Stimulated activated CD8-positive, alpha-beta memory T cell treated with anti-CD3 and anti-CD28 coated beads, Interleukin-12 subunit alpha, Interleukin-12 subunit beta, amount 100 ng/mL, for 24 hours (primary cell): ENCODE measurements around the gene PDZD8.
"Not testable (repeated sequence)": the region's sequence is repeated elsewhere in the genome, so short reads cannot be mapped to it uniquely, and the experiment has no call there.

ENCODE experiments used
- DNase-seq: peaks from one replicate; pipeline ENCODE4 v3.0.0-alpha.2; 2020; ENCODE audit errors: extremely low read depth

PDZD8 gene

GRCh38 chr10:117254774-117255735, 120.2 kb downstream of the PDZD8 start:
- DNase-seq: no peak

GRCh38 chr10:117254338-117254737, 120.9 kb downstream of the PDZD8 start:
- DNase-seq: no peak

DNA sequence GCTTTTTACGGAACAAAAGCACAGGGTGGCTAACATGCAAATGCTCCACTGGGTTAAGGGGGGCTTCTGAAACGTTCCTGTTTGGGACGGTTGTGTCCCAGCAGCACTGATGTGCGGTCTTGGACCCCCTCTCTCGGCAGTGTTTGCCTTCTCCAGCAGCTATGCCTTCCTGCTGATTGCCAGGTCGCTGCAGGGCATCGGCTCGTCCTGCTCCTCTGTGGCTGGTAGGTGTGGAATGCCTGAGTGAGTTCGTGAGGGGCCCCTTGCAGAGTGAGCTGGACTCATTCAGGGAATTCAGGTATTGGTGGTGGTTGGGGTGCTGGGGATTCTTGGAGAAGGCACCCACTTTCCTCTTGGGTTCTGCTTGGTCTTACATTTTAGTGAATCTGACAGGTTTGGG, 121.3 kb downstream of the PDZD8 start:
- no peak for DNase-seq

GRCh38 chr10:117250411-117250810, 124.8 kb downstream of the PDZD8 start:
- no peak for DNase-seq

DNA sequence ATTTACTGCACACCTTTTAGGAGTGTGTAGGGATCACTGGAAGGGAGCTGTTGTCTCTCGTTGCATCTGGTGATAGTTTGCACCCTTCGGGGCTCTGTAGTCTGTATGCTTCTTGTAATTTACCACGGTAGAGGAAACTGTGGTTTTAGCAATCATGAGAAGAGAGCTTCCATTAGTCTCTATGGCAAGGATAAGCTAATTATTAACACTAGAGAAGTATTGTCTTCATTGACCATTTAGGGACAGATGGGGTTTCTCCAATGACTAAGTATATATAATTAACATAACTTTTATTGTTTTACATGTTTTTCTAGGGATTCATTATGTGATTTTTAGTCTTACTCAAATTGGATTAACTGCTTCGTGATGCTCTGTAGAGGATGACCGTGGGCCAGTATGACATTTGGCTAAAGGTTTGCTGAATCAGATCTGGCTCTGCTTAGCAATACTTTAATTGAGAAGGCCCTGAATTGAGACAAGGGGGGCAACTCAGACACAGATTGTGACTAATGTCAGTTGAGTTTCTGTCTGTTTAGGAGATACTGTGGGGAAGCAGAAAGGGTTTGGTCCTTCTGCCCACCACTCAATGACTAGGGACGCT, 125.6 kb downstream of the PDZD8 start:
- DNase-seq: no peak

DNA sequence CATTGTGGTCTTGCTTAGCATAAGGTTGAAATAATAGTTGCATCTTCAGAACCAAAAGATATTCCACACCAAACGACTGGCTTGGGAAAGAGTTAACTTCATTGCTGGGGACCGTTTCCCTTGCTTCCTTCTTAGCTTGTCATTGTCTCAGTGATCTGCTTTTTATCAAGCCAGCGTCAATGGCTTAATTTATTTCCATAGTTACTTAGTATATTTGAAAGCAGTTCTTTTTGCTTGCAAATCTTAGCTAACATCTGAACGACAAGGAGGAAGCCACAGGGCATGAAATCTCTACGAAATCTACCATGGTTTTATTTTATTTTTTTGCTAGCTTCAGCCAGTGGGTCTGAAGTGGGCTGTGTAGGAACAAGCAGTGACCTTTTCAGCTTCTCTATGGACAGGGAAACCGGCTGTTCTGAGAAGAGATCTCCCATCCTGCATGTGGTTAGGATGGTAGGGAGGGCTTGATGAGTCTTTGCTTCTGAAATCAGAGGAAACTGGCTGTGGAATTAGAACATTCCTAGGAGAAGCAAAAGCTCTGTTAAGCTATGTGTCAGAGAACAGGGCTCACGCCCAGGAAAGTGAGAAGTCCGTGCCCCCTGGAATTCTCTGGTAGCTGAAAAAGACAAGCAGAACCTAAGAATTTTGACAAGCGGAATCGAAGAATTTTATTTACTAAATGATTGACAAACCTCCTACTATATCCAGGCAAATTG, 126.3 kb downstream of the PDZD8 start:
- DNase-seq: no peak

DNA sequence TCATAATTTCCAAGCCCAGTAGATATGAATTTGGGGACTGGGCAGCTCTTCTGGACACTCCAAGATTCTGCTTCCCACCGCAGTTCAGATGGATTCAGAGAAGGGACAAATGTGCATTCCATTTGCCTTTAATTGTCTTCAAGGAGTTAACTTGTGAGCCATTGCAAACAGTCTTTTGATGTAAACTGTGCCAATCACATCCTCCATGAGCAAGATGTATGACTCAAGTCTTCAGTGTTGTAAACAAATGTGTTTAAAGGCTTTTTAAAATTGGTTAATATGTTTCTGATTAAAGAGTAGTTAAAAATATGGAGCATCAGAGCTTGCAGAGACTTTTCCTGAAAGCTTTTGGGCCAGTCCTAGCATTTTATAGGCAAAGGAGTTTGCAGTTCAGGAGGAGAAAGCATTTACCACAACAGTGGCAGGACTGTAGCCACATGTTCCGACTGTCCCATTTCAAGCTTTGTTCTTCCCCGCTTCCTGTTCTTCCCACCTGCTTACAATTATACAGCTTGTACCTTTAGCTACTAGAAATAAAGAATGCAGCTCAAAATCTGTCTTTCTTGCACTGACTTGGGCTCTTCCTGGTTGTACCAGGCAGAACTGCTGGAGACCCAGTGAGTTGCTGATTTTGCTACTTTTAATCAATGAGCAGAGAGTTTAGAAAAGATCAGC, 128.1 kb downstream of the PDZD8 start:
- no peak for DNase-seq

GRCh38 chr10:117242463-117242832, 132.8 kb downstream of the PDZD8 start:
- no peak for DNase-seq

- DNase-seq: no peak
Measured at GRCh38 chr10:117241541-117242462, 133.4 kb downstream of the PDZD8 start.

GRCh38 chr10:117240621-117241529, 134.4 kb downstream of the PDZD8 start, which contains the start of gene SLC18A2:
SLC18A2 (plus strand) TSS chr10:117241114; CDS start chr10:117241694, 580 bp downstream.
- no peak for DNase-seq

DNA sequence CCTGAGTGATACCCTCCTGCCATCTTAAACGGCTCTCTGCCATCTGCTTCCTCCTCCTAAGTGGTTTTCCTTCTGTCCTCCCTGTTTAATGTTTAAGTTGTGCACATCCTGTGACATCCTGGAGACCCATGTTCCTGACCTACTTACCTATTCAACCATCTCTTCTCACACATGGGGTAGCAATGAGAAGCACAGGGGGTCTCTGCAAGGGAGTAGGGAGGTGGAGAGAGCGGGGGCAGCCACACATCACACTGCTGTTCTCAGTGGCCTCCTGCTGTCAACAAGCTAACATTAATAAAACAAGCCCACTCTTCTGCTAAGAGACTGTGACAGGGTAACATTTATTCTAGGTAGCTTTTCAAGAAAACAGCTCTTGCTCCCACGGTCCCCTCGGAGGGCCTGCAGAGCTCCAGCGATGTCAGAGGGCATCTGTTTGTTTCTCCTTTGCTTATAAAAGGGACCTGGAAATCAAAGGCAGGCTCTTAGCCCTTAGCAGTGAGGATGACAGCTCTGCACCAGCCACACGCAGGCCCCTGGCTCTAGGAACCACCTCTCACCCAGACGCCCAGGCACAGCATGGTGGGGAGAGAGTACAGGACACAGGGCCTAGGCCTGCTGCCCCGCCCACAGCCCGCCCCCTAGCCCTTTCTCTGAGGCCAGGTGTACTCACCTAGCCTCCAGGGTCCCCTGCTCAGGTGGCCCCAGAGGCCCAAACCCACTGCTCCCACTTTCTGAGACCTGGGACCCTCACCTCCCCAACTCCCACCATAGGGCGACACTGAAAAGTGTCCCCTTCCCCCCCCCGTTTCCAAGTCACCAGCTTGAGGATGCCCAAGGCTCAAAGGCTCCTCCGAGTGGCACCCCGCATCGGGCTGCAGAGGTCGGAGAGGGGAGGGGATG, 135.3 kb downstream of the PDZD8 start:
- DNase-seq: no peak

DNA sequence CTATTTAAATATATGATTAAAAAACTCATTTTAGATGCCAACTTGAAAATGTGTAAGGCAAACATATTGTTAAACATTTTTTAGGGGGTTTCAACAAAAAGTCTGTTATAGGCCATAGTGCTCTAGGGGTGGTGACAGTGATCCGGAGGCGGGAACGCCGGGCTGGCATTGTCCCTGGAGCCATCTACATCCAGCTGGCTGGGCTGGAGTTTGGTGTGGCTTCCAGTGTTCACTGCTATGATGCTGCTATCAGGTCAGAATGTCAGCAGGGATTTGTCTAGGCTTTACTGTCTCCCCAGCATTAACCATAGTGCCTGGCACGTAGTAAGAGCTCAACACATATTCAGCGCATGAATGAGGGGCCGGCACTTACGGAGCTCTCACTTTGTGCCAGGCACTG, 136.2 kb downstream of the PDZD8 start:
- no peak for DNase-seq

- DNase-seq: no peak
Measured at GRCh38 chr10:117237401-117237991, 137.7 kb downstream of the PDZD8 start.

- DNase-seq: not testable (repeated sequence)
Measured at GRCh38 chr10:117230107-117230506, 145.1 kb downstream of the PDZD8 start.

DNA sequence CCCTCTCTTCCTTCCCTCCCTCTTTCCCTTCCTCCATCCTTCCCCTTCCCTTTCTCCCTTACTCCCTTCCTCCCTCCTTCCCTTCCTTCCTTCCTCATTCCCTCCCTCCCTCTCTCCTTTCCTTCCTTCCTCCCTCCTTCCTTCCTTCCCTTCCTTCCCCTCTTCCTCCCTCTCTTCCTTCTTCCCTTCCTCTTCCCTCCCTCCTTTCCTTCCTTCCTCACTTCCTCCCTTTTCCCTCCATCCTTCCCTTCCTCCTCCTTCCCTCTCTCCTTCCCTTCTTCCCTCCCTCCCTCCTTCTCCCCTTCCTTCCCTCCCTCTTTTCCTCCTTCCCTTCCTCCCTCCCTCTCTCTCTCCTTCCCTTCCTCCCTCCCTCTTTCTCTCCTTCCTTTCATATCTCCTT, 147.0 kb downstream of the PDZD8 start:
- no peak for DNase-seq
